ENCODE measurements around the gene SERPINB10. TPM values are rescaled to one million over a fixed set of nuclear protein-coding genes. Genes with fewer than 3 reads are reported as not detected.
"Not testable (repeated sequence)": the region's sequence is repeated elsewhere in the genome, so short reads cannot be mapped to it uniquely, and the experiment has no call there.

Gene SERPINB10
- total RNA-seq, 1 donor from 2014 or later = not detected

GRCh38 chr18:63940543-63941050, 32.8 kb downstream of the SERPINB10 start:
- DNase-seq (ENCODE audit: low read depth) = not testable (repeated sequence)

- no peak for DNase-seq (ENCODE audit: low read depth)
These were observed 39.5 kb downstream of the SERPINB10 start for GRCh38 chr18:63947051-63947790.

DNA sequence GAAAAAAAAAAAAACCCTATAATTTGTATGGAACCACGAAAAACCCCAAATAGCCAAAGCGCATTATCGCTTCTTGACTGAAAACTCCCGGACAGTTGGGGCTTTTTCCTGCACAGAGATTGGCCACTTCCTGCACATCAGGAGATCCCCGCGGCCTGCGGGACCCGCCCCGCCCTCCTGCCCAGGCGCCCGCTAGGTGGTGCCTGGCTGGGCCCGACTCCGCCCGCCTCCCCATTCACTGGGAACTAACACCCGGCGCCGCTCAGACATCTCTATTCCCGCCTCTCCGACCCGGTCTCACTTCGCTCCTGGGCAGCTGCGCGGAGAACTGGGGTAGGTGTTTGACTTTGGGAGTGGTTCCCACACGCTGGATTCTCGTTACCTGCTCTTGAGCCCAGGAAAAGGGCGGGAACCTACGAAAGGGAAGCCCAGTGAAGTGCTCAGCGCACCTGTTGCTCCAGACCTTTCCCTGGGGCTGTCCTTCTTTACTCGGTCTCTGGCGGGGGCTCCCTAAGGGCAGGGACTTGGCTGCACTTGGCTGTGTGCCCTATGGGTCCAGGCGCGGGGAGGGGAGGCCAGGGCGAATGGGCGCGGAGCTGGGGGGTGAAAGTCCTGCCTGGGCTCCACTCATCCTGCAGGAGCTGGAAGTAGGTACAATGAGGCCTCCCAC, 41.4 kb downstream of the SERPINB10 start, which contains the start of gene HMSD:
HMSD (plus strand) TSS at position 234 of the 670 bp plus-strand sequence. CDS start 4,155 bp downstream, outside the sequence.
- DNase-seq (ENCODE audit: low read depth) = peak; percentile 10

GRCh38 chr18:63951302-63951705, 43.5 kb downstream of the SERPINB10 start:
- DNase-seq (ENCODE audit: low read depth) = no peak

DNA sequence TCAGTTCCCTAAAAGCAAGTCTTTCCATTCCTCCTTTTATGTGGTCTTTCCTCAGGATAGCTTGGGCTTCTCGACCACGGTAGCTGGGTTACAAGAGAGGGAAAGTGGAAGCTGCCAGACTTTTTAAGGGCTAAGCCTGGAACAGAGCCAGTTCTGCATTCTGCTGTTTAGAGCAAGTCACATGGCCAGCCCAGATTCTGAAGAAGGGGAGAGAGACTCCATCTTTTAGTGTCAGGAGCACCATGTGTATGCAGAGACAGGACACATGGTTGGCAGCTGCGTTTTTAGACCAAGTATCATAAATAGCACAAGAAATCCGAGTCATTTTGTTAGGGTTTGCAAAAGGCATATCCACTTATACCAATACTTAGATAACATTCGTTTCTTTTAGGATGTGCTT, 46.1 kb downstream of the SERPINB10 start:
- DNase-seq (ENCODE audit: low read depth) = peak; percentile 28

DNA sequence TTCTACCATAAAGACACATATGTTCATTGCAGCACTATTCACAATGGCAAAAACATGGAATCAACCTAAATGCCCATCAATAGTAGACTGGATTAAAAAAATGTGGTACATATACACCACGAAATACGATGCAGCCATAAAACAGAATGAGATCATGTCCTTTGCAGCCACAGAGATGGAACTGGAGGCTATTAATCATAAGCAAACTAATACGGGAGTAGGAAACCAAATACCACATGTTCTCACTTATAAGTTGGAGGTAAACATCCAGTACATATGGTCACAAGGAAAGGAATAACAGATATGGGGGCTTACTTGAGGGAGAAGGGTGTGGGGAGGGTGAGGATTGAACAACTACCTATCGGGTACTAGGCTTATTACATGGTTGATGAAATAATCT, 49.0 kb downstream of the SERPINB10 start:
- DNase-seq (ENCODE audit: low read depth) = no peak

- DNase-seq (ENCODE audit: low read depth) = no peak
These were observed 53.1 kb downstream of the SERPINB10 start for GRCh38 chr18:63960891-63961290.

- DNase-seq (ENCODE audit: low read depth) = no peak
These were observed 53.8 kb downstream of the SERPINB10 start for GRCh38 chr18:63961435-63961980.

DNA sequence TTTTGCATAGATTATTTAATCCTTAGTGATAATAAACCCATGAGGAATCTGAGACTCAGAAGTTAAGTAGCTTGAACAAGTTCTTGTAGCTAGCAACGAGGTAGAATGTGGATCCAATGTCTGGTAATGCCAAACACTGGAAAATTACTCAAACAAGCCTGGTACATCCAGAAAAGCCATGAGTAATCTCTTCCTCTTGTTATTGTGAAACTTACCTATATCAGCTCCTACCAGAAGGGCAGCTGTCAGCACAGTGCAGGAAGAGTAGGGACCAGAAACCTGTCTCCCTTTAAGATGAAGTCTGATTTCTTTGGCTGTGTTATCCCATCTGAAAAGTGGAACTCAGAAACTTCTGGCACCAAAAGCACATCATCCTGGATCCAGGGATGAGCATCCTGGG, 54.4 kb downstream of the SERPINB10 start:
- no peak for DNase-seq (ENCODE audit: low read depth)

- DNase-seq (ENCODE audit: low read depth) = peak; percentile 64
These were observed 56.0 kb downstream of the SERPINB10 start for GRCh38 chr18:63963615-63964256.

DNA sequence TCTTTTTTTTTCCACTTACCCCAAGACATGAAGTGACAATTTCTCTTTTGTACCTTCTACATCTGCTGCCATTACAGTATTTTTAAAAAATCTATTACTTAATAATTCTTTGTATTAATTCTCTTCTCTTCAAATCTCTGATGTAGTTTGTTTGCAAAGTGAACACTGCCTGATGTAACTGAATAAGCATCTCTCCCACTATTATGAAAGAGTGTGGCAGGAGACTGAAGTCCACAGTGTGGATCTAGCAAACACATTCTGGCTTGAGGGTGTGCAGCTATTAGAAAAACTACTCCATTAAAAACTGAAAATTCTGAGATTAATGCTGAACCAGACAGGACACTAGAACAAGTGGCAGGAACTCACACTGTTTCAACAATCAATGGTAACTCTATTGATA, 57.1 kb downstream of the SERPINB10 start:
- no peak for DNase-seq (ENCODE audit: low read depth)

DNA sequence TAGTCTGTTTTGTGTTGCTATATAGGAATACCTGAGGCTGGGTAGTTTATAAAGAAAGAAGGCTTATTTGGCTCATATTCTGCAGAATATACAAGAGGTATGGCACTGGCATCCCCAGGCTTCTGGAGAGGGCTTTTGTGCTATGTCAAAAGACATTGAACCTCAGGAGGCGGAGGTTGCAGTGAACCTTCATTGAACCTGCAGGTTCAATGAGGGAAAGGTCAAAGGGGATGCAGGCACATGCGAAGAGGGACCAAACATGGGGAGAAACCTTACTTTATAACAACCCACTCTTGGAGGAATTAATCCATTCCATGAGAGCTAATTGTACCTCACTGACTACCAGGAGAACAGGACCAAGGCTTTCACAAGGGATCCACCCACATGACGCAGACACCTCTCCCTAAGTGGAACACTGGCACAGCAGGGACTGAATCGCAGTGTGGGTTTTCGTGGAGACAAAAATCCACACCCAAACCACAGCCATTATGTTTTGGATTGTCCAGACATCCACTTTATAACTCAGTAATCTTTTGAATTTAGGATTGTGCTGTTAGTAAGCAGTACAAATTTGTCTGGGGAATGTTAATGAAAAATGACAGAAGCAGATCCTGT, 58.1 kb downstream of the SERPINB10 start:
- peak; percentile 11 for DNase-seq (ENCODE audit: low read depth)

GRCh38 chr18:63969942-63970808, 62.4 kb downstream of the SERPINB10 start, which contains the start of gene SERPINB8:
TSS of gene SERPINB8 (plus strand) at chr18:63970081. CDS start at chr18:63978309, 8,228 bp downstream.
- peak; percentile 95 for DNase-seq (ENCODE audit: low read depth)

- peak; percentile 33 for DNase-seq (ENCODE audit: low read depth)
These were observed 63.0 kb downstream of the SERPINB10 start for GRCh38 chr18:63970809-63971205.

DNA sequence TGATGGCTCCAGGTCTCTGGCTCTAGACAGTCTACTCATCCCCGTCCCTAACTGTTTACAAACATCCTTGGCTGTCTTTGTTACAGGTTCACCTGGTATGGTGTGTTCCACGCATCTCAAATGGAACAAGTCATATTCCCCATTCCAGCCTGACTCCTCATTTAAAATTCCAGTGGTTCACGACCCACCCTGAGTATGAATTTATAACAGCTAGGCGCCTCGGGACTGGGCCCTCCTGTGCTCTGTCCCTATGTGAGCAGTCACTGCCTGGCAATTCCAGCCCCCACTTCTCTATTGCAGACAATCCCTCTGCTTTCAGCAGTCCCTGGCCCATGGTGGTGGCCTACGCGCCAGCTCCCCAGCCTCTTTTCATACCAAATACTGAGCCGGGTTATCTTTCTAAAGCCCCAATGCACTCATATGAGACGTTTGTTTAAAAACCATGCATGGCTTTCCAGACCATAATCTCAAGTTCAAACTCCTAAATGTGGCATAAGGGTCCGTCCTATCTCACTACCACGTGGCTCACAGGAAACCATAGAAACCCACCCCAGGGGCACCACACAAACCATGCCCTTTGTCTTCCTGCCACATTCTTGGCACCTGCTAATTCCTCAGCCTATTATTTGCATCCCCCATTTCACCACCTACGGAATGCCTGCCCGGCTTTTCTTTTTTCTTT, 63.7 kb downstream of the SERPINB10 start:
- DNase-seq (ENCODE audit: low read depth) = no peak

DNA sequence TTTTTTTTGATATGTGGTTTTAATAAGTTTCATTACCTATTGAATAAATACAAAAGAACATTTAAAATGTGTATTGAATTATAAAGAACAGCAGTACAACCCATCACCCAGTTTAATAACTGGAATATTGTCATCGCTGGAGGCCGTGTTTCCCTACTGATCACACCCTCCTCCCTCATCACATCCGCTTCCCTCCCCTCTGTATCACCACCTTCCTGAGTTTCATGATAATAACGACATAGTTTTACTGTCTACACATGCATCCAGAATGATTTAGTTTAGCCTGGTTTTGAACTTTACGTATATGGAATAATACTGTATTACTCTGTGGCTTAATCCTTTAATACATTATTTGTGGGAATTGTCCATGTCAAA, 64.2 kb downstream of the SERPINB10 start:
- no peak for DNase-seq (ENCODE audit: low read depth)

DNA sequence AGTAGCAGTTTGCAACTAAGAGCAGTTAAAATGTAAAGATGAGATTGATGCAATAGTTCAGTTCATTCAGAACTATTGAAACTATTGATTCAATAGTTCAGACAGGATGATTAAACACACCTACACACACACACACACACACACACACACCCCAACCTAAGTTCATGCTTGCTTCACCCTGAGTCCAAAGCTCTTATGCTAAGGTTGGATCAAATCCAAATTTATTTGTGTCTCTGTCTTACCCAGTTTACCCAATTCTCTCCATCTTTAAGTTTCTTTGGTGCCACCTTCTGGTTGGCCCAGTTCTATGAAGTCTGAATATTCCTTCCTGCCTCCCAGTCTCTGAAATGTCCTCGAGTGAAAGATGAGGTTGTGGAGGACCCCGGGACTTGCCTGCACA, 67.2 kb downstream of the SERPINB10 start:
- DNase-seq (ENCODE audit: low read depth) = peak; percentile 21

DNA sequence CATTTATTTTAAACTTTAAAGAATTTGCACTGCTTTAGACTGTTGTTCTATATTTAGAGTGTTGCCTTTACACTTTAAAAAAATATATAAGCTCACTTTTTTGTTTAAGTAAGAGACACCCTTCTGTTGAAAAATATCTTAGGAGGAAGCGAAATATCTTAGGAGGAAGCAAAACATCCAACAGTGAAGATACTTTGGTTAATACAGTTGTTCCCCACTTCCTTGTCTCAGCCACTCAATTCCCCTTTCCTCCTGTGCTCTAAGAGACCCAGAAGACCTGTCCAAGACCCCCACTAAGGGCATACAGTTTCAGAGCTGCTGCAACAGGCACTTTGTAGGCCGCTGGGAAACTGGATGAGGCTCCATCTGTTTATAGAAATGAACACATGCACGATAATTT, 67.9 kb downstream of the SERPINB10 start:
- no peak for DNase-seq (ENCODE audit: low read depth)

DNA sequence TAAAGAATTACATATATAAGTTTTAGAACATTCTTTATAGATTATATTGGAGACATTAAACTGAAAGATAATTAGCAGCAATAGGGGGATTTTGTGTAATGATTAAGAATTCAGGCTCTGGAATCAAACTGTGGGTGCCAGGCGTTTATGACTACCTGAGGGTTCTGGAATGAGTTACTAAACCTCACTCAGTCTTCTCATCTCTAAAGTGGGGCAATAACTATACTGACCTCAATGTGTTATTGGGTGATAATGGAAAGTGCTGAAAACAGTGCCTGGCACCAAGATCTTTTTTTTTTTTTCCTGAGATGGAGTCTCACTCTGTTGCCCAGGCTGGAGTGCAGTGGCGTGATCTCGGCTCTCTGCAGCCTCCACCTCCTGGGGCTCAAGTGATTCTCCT, 69.3 kb downstream of the SERPINB10 start:
- DNase-seq (ENCODE audit: low read depth) = no peak

Measured in myocyte (in vitro differentiated cells).